ENCODE data around the gene PPM1A. TPM values are rescaled to one million over a fixed set of nuclear protein-coding genes. Genes with fewer than 3 reads are reported as not detected.

The PPM1A gene
- total and polyA plus RNA-seq, 2 of the 8 experiments (the other 6 are each of a cell fraction or from before 2014, with no cell fraction given): 14.0 to 51.2 TPM

DNA sequence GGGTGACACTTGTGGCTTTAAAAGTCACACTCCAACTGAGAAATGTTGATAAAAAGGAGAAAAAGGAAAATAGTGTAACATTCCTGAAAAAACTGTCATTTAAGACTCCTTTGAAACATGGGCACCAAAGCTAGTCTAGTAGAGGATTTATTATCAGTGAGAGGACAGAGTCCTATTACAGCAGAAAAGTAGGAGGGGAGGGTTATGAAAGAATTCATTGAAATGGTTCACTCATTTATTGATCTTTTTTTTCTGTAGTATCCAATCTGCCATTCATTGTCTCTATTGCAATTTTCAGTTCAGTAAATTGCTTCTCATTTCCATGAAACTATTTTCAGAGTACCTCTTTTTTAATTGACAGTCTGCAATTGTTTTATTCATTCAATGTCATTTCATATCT is 25.4 kb downstream of the PPM1A start:
- Histone ChIP-seq H3K9ac (replicated peaks in 1 of 4; ENCODE audit: extremely low read depth in 1 of 4, low read depth in 3 of 4, low read length in 3 of 4) (peak overlapping the region in 1 of 4 experiments; percentile 34; a peak in 1 of 7 replicates), H3K23me2 (ENCODE audit: low read depth, low read length) (no peaks in the 10 kb centered on the region), H3K27me3 (replicated peaks in 1 of 4; ENCODE audit: control insufficient read depth in 3 of 4, extremely low read depth in 1 of 4, insufficient read depth in 3 of 4, low read length in 3 of 4) (no peaks in the 10 kb centered on the region), H3K18ac (ENCODE audit: extremely low read depth, low read length) (no peak overlapping the region), H3K27ac (ENCODE audit: low read depth, low read length) (no peak overlapping the region), H3K4me3 (ENCODE audit: extremely low read depth in 1 of 4, insufficient read depth in 2 of 4, low read depth in 3 of 4, low read length in 4 of 4) (no peak overlapping the region), H2BK12ac (ENCODE audit: low read depth, low read length) (no peak overlapping the region), H3K56ac (replicated peaks; ENCODE audit: insufficient read length, low read depth, low read length) (no peak overlapping the region), H2AFZ (ENCODE audit: low read length) (no peak overlapping the region), H2BK5ac (ENCODE audit: low read depth, low read length) (no peak overlapping the region), H2BK20ac (ENCODE audit: low read length) (no peak overlapping the region), H3K4ac (replicated peaks; ENCODE audit: insufficient read length, low read depth, low read length) (no peak overlapping the region), H4K8ac (ENCODE audit: extremely low read depth, insufficient read depth, low read length) (no peak overlapping the region), H2BK120ac (replicated peaks; ENCODE audit: low read depth, low read length) (no peak overlapping the region), H3K23ac (ENCODE audit: insufficient read length) (no peak overlapping the region), H2AK5ac (ENCODE audit: low read depth, low read length) (no peak overlapping the region), H3K4me1 (replicated peaks in 1 of 4; ENCODE audit: control insufficient read depth in 3 of 4, insufficient read depth in 4 of 4, low read length in 3 of 4) (peaks cover 0 to 15% (median 12%) of the 10 kb centered on the region in 4 experiments; a peak in 5 of 7 replicates), H3K4me2 (ENCODE audit: insufficient read depth in 1 of 2, low read depth in 2 of 2, low read length in 2 of 2) (no peak overlapping the region), H3K14ac (ENCODE audit: insufficient read length) (no peak overlapping the region), H4K5ac (ENCODE audit: insufficient read length, low read depth, low read length) (no peak overlapping the region), H4K91ac (replicated peaks; ENCODE audit: insufficient read length, low read length) (no peak overlapping the region), H3K36me3 (ENCODE audit: control insufficient read depth in 2 of 4, insufficient read depth in 4 of 4, low read length in 3 of 4) (no peaks in the 10 kb centered on the region; a peak in 1 of 8 replicates), H2BK15ac (ENCODE audit: low read length) (no peak overlapping the region), H3K9me3 (ENCODE audit: insufficient read depth in 2 of 2, low read depth in 1 of 2, low read length in 1 of 2) (no peaks in the 10 kb centered on the region), H3K79me1 (ENCODE audit: low read depth, low read length) (peaks cover 6% of the 10 kb centered on the region), H3K79me2 (ENCODE audit: control insufficient read depth in 1 of 2, insufficient read depth in 2 of 2, low read length in 2 of 2) (peaks cover 0 to 83% of the 10 kb centered on the region in 2 experiments; a peak in 2 of 4 replicates), H4K20me1 (replicated peaks in 1 of 2; ENCODE audit: control insufficient read depth in 1 of 2, insufficient read depth in 2 of 2, low read length in 2 of 2) (peaks cover 0 to 2% of the 10 kb centered on the region in 2 experiments)
- DNase-seq (ENCODE audit: low read depth in 1 of 2, low spot score in 2 of 2): no peak
- CTCF ChIA-PET (ENCODE audit: partially characterized antibody): interaction anchor here (1.3 to 4.0 kb wide), 6 partner anchors 9 to 287 kb away, joined by 3 to 29 read pairs (median 5); no protein-coding TSS in a partner anchor
- FAIRE-seq: no peak
- POLR2A ChIA-PET (ENCODE audit: partially characterized antibody): interaction anchor here (1.8 kb wide), 1 partner anchor 23 kb away, joined by 4 read pairs; no protein-coding TSS in a partner anchor
- TF ChIP-seq MAFK (IDR thresholded peaks at IDR 0.05; ENCODE audit: low read depth, low read length) (no peak), TAF1 (IDR thresholded peaks at IDR 0.05; ENCODE audit: low read depth, low read length) (no peak), SP4 (IDR thresholded peaks at IDR 0.05; ENCODE audit: low read length) (no peak), HDAC2 (IDR thresholded peaks at IDR 0.05; ENCODE audit: borderline replicate concordance in 1 of 2, low read depth in 2 of 2, low read length in 2 of 2) (no peak), TBP (IDR thresholded peaks at IDR 0.05; ENCODE audit: low read depth, low read length) (no peak), CEBPB (IDR thresholded peaks at IDR 0.05; ENCODE audit: low read depth, low read length) (no peak), CBX8 (IDR thresholded peaks at IDR 0.05; ENCODE audit: borderline replicate concordance, low read depth, low read length) (no peak)
- TF ChIP-seq, protein P1, sequence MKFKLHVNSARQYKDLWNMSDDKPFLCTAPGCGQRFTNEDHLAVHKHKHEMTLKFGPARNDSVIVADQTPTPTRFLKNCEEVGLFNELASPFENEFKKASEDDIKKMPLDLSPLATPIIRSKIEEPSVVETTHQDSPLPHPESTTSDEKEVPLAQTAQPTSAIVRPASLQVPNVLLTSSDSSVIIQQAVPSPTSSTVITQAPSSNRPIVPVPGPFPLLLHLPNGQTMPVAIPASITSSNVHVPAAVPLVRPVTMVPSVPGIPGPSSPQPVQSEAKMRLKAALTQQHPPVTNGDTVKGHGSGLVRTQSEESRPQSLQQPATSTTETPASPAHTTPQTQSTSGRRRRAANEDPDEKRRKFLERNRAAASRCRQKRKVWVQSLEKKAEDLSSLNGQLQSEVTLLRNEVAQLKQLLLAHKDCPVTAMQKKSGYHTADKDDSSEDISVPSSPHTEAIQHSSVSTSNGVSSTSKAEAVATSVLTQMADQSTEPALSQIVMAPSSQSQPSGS (IDR thresholded peaks at IDR 0.05; ENCODE audit: low read length): no peak
- TF ChIP-seq, protein P2, sequence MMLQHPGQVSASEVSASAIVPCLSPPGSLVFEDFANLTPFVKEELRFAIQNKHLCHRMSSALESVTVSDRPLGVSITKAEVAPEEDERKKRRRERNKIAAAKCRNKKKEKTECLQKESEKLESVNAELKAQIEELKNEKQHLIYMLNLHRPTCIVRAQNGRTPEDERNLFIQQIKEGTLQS (IDR thresholded peaks at IDR 0.05; ENCODE audit: insufficient read depth, low read depth, low read length): no peak
- TF ChIP-seq, protein P3, sequence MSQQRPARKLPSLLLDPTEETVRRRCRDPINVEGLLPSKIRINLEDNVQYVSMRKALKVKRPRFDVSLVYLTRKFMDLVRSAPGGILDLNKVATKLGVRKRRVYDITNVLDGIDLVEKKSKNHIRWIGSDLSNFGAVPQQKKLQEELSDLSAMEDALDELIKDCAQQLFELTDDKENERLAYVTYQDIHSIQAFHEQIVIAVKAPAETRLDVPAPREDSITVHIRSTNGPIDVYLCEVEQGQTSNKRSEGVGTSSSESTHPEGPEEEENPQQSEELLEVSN (IDR thresholded peaks at IDR 0.05): no peak

Measured in H1 (cell line).